SK-N-SH (cell line): Measurements from ENCODE around the gene SH3PXD2A.

Experiments
- EZH2phosphoT487 ChIP-seq: fragments of 200-600 bp; sonication (generic); IDR thresholded peaks from 2 replicates; pipeline ENCODE4 v1.6.1; 2017; ENCODE audit warnings: low read depth, mixed run types, mild to moderate bottlenecking, antibody characterized with exemption, moderate library complexity, borderline replicate concordance
- FOSL2 ChIP-seq: IDR thresholded peaks from 2 replicates; pipeline ENCODE4 v1.4.0; 2012; ENCODE audit warnings: low read depth, mild to moderate bottlenecking, moderate library complexity, borderline replicate concordance
- FOXJ3 ChIP-seq: sonication (generic); formaldehyde crosslinking; IDR thresholded peaks from 2 replicates; pipeline ENCODE4 v1.5.1; 2020; ENCODE audit warnings: mild to moderate bottlenecking, missing genetic modification reagents
- MEF2A ChIP-seq: IDR thresholded peaks from 2 replicates; pipeline ENCODE4 v1.4.0; 2012; ENCODE audit warnings: low read depth, borderline replicate concordance
- MXI1 ChIP-seq: IDR thresholded peaks from 2 replicates; pipeline ENCODE4 v1.6.1; 2012; ENCODE audit warnings: mild to moderate bottlenecking, low read depth, low read length, improper control_type of control experiment
- POLR2AphosphoS5 ChIP-seq: IDR thresholded peaks from 2 replicates; pipeline ENCODE4 v1.6.1; 2012; ENCODE audit warnings: low read depth, low read length
- RAD21 ChIP-seq: IDR thresholded peaks from 2 replicates; pipeline ENCODE4 v1.6.1; 2012; ENCODE audit warnings: mild to moderate bottlenecking, low read length
- RCOR1 ChIP-seq: fragments of 150-350 bp; IDR thresholded peaks from 2 replicates; pipeline ENCODE4 v1.6.1; 2017; ENCODE audit warnings: antibody characterized with exemption, low read length
- RXRA ChIP-seq: IDR thresholded peaks from 2 replicates; pipeline ENCODE4 v1.4.0; 2012; ENCODE audit warnings: low read depth, mild to moderate bottlenecking, borderline replicate concordance
- TEAD4 ChIP-seq: IDR thresholded peaks from 2 replicates; pipeline ENCODE4 v1.4.0; 2012; ENCODE audit warnings: mild to moderate bottlenecking, borderline replicate concordance; ENCODE audit not compliant: insufficient read depth
- TF ChIP-seq, protein P1 (sequence below): fragments of 150-350 bp; IDR thresholded peaks from 2 replicates; pipeline ENCODE4 v1.6.1; 2017; ENCODE audit warnings: antibody characterized with exemption, low read length, low read depth, borderline replicate concordance
- TF ChIP-seq, protein P2 (sequence below): fragments of 200-600 bp; sonication (generic); IDR thresholded peaks from 2 replicates; pipeline ENCODE4 v1.6.1; 2017; ENCODE audit warnings: antibody characterized with exemption, mild to moderate bottlenecking, moderate library complexity
- TF ChIP-seq, protein P3 (sequence below): IDR thresholded peaks from 2 replicates; pipeline ENCODE4 v1.4.0; 2012; ENCODE audit warnings: low read depth
- TF ChIP-seq, protein P4 (sequence below): IDR thresholded peaks from 2 replicates; pipeline ENCODE4 v1.6.1; 2012; ENCODE audit warnings: mild to moderate bottlenecking, low read depth, low read length, moderate library complexity

DNA sequence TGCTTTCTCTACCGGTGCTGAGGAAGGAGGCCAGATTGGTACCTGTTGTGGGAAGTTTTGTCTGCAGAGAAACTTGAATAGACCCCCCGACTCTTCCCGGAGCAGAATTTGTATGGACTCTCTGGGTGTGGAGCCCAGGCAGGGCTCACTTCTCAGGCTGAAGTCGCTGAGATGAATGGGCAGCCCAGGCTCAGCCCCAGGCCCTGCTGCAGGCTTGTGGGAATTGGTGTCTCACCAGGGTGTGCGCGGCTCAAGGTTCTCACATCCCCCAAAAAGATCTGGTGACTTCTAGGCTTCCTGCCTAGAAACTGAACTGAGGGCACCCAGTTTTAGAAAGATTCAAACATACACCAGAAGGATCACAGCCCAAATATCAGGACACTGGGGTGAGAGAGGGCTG is 258.4 kb downstream of the SH3PXD2A start:
- TF ChIP-seq, protein P1, sequence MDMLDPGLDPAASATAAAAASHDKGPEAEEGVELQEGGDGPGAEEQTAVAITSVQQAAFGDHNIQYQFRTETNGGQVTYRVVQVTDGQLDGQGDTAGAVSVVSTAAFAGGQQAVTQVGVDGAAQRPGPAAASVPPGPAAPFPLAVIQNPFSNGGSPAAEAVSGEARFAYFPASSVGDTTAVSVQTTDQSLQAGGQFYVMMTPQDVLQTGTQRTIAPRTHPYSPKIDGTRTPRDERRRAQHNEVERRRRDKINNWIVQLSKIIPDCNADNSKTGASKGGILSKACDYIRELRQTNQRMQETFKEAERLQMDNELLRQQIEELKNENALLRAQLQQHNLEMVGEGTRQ, result no peak
- TF ChIP-seq RCOR1, result no peak
- TF ChIP-seq MXI1, result no peak
- TF ChIP-seq, protein P2, sequence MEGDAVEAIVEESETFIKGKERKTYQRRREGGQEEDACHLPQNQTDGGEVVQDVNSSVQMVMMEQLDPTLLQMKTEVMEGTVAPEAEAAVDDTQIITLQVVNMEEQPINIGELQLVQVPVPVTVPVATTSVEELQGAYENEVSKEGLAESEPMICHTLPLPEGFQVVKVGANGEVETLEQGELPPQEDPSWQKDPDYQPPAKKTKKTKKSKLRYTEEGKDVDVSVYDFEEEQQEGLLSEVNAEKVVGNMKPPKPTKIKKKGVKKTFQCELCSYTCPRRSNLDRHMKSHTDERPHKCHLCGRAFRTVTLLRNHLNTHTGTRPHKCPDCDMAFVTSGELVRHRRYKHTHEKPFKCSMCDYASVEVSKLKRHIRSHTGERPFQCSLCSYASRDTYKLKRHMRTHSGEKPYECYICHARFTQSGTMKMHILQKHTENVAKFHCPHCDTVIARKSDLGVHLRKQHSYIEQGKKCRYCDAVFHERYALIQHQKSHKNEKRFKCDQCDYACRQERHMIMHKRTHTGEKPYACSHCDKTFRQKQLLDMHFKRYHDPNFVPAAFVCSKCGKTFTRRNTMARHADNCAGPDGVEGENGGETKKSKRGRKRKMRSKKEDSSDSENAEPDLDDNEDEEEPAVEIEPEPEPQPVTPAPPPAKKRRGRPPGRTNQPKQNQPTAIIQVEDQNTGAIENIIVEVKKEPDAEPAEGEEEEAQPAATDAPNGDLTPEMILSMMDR, result no peak
- no peak for TF ChIP-seq POLR2AphosphoS5
- no peak for TF ChIP-seq FOSL2
- TF ChIP-seq, protein P3, sequence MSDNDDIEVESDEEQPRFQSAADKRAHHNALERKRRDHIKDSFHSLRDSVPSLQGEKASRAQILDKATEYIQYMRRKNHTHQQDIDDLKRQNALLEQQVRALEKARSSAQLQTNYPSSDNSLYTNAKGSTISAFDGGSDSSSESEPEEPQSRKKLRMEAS, result no peak
- TF ChIP-seq RAD21, result no peak
- TF ChIP-seq RXRA, result no peak
- no peak for TF ChIP-seq EZH2phosphoT487
- no peak for TF ChIP-seq MEF2A
- no peak for TF ChIP-seq TEAD4
- TF ChIP-seq, protein P4, sequence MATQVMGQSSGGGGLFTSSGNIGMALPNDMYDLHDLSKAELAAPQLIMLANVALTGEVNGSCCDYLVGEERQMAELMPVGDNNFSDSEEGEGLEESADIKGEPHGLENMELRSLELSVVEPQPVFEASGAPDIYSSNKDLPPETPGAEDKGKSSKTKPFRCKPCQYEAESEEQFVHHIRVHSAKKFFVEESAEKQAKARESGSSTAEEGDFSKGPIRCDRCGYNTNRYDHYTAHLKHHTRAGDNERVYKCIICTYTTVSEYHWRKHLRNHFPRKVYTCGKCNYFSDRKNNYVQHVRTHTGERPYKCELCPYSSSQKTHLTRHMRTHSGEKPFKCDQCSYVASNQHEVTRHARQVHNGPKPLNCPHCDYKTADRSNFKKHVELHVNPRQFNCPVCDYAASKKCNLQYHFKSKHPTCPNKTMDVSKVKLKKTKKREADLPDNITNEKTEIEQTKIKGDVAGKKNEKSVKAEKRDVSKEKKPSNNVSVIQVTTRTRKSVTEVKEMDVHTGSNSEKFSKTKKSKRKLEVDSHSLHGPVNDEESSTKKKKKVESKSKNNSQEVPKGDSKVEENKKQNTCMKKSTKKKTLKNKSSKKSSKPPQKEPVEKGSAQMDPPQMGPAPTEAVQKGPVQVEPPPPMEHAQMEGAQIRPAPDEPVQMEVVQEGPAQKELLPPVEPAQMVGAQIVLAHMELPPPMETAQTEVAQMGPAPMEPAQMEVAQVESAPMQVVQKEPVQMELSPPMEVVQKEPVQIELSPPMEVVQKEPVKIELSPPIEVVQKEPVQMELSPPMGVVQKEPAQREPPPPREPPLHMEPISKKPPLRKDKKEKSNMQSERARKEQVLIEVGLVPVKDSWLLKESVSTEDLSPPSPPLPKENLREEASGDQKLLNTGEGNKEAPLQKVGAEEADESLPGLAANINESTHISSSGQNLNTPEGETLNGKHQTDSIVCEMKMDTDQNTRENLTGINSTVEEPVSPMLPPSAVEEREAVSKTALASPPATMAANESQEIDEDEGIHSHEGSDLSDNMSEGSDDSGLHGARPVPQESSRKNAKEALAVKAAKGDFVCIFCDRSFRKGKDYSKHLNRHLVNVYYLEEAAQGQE, result no peak
- TF ChIP-seq FOXJ3 (CRISPR knock-in tag), result no peak
